ENCODE measurements around the gene TLCD2.
A peak's percentile ranks its signal among the peaks of the same experiment; 100 is the strongest.

TLCD2 gene

DNA sequence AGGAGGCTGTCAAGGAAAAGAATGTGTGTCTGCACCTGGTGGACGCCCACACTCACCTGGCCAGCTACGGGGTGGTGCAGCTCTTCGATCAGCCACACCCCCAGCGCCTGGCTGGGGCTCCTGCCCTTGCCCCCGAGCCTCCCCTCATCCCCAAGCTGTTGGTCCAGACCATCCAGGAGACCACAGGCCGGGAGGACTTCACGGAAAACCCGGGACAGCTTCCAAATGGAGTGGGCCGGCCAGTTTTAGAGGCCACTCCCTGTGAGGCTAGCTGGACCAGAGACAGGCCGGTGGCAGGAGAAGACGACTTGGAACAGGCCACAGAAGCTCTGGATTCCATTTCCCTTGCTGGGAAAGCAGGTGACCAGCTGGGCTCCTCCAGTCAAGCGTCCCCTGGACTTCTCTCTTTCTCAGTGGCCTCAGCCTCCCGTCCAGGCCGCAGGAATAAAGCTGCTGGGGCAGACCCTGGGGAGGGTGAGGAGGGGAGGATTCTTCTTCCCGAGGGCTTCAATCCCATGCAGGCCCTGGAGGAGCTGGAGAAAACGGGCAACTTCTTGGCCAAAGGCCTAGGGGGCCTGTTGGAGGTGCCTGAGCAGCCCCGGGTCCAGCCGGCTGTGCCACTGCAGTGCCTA, 16.6 kb upstream of the TLCD2 start:
- peaks cover 3 to 4% of the 10 kb centered on the region in 2 donors for H3K4me1 ChIP-seq (ENCODE audit: control insufficient read depth in 2 of 2, insufficient read depth in 1 of 2, low read depth in 1 of 2, low read length in 2 of 2)
- H3K9me3 ChIP-seq (replicated peaks in 1 of 2; ENCODE audit: control insufficient read depth in 2 of 2, insufficient read depth in 1 of 2, low read depth in 1 of 2, low read length in 2 of 2): no peaks in the 10 kb centered on the region
- H2BK15ac ChIP-seq (ENCODE audit: low read length): no peak overlapping the region
- H4K91ac ChIP-seq (ENCODE audit: low read depth, low read length, poor library complexity): no peak overlapping the region
- H3K27ac ChIP-seq (replicated peaks; ENCODE audit: low read length): no peak overlapping the region
- no peaks in the 10 kb centered on the region for H3K27me3 ChIP-seq (ENCODE audit: control insufficient read depth in 3 of 3, insufficient read depth in 3 of 3, low read depth in 1 of 3, low read length in 3 of 3)
- H3K36me3 ChIP-seq (replicated peaks in 1 of 2; ENCODE audit: control insufficient read depth in 2 of 2, insufficient read depth in 2 of 2, low read length in 2 of 2): peaks cover 4 to 7% of the 10 kb centered on the region in 2 donors
- WGBS, 2 donors (ENCODE audit: extremely low coverage in 2 of 2, insufficient read length in 2 of 2, insufficient replicate concordance in 1 of 2): no CpG with 5 or more reads among the region's 18 CpGs
- DNase-seq (ENCODE audit: low spot score): no peak
- H2BK12ac ChIP-seq (ENCODE audit: low read length): no peak overlapping the region
- H2AFZ ChIP-seq (ENCODE audit: low read length): no peak overlapping the region
- H3K4me2 ChIP-seq (ENCODE audit: insufficient read depth, low read length, poor library complexity, severe bottlenecking): no peak overlapping the region
- H3K14ac ChIP-seq (ENCODE audit: low read length): no peak overlapping the region
- H2BK5ac ChIP-seq (ENCODE audit: low read length): no peak overlapping the region
- H2AK5ac ChIP-seq (ENCODE audit: low read depth, low read length): no peak overlapping the region
- H3K4ac ChIP-seq (ENCODE audit: low read length): no peak overlapping the region
- H3K4me3 ChIP-seq (ENCODE audit: low read length in 2 of 2): no peak overlapping the region
- H3K79me1 ChIP-seq (ENCODE audit: low read depth, low read length): peaks cover 11% of the 10 kb centered on the region
- no peak overlapping the region for H4K8ac ChIP-seq (ENCODE audit: low read depth, low read length)
- no peak overlapping the region for H2BK120ac ChIP-seq (ENCODE audit: low read depth, low read length)
- H3K23ac ChIP-seq (ENCODE audit: low read depth, low read length, poor library complexity): no peak overlapping the region
- no peak overlapping the region for H3K9ac ChIP-seq (ENCODE audit: low read depth, low read length, poor library complexity)
- no peak overlapping the region for H3K18ac ChIP-seq (ENCODE audit: low read length)

DNA sequence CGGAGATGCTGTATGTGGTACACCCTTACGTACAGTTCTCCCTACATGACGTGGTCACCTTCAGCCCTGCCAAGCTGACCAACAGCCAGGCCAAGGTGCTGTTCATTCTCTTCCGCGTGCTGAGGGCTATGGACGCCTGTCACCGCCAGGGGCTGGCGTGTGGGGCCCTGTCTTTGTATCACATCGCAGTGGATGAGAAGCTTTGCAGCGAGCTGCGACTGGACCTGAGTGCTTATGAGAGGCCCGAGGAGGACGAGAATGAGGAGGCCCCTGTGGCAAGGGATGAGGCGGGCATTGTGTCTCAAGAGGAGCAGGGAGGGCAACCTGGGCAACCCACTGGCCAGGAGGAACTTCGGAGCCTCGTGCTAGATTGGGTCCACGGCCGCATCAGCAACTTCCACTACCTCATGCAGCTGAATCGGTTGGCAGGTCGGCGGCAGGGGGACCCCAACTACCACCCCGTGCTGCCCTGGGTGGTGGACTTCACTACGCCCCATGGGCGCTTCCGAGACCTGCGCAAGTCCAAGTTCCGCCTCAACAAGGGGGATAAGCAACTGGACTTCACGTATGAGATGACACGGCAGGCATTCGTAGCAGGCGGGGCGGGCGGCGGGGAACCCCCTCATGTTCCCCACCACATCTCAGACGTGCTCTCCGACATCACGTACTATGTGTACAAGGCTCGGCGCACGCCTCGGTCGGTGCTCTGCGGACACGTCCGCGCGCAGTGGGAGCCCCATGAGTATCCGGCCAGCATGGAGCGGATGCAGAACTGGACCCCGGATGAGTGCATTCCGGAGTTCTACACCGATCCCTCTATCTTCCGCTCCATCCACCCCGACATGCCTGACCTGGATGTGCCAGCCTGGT, 15.7 kb upstream of the TLCD2 start:
- H4K91ac ChIP-seq (ENCODE audit: low read depth, low read length, poor library complexity): no peak overlapping the region
- H3K4me1 ChIP-seq (ENCODE audit: control insufficient read depth in 2 of 2, insufficient read depth in 1 of 2, low read depth in 1 of 2, low read length in 2 of 2): peaks cover 3 to 4% of the 10 kb centered on the region in 2 donors
- H2BK15ac ChIP-seq (ENCODE audit: low read length): no peak overlapping the region
- H3K36me3 ChIP-seq (replicated peaks in 1 of 2; ENCODE audit: control insufficient read depth in 2 of 2, insufficient read depth in 2 of 2, low read length in 2 of 2): peaks cover 4% of the 10 kb centered on the region in 2 donors
- H3K18ac ChIP-seq (ENCODE audit: low read length): no peak overlapping the region
- no peaks in the 10 kb centered on the region for H3K27me3 ChIP-seq (ENCODE audit: control insufficient read depth in 3 of 3, insufficient read depth in 3 of 3, low read depth in 1 of 3, low read length in 3 of 3)
- peak overlapping the region; percentile 37 for H2AK5ac ChIP-seq (ENCODE audit: low read depth, low read length)
- no peak overlapping the region for H2BK12ac ChIP-seq (ENCODE audit: low read length)
- DNase-seq (ENCODE audit: low spot score): no peak
- H2BK120ac ChIP-seq (ENCODE audit: low read depth, low read length): no peak overlapping the region
- no peak overlapping the region for H4K8ac ChIP-seq (ENCODE audit: low read depth, low read length)
- no peak overlapping the region for H3K9ac ChIP-seq (ENCODE audit: low read depth, low read length, poor library complexity)
- peak overlapping the region; percentile 42 for H2BK5ac ChIP-seq (ENCODE audit: low read length)
- no peak overlapping the region for H3K14ac ChIP-seq (ENCODE audit: low read length)
- WGBS, 2 donors (ENCODE audit: extremely low coverage in 2 of 2, insufficient read length in 2 of 2, insufficient replicate concordance in 1 of 2): no CpG with 5 or more reads among the region's 54 CpGs
- H3K4ac ChIP-seq (ENCODE audit: low read length): no peak overlapping the region
- no peaks in the 10 kb centered on the region for H3K9me3 ChIP-seq (replicated peaks in 1 of 2; ENCODE audit: control insufficient read depth in 2 of 2, insufficient read depth in 1 of 2, low read depth in 1 of 2, low read length in 2 of 2)
- no peak overlapping the region for H3K27ac ChIP-seq (replicated peaks; ENCODE audit: low read length)
- no peak overlapping the region for H3K23ac ChIP-seq (ENCODE audit: low read depth, low read length, poor library complexity)
- H3K4me2 ChIP-seq (ENCODE audit: insufficient read depth, low read length, poor library complexity, severe bottlenecking): no peak overlapping the region
- no peak overlapping the region for H2AFZ ChIP-seq (ENCODE audit: low read length)
- H3K4me3 ChIP-seq (ENCODE audit: low read length in 2 of 2): peak overlapping the region in 1 of 2 donors; percentile 61
- peaks cover 9% of the 10 kb centered on the region for H3K79me1 ChIP-seq (ENCODE audit: low read depth, low read length)

DNA sequence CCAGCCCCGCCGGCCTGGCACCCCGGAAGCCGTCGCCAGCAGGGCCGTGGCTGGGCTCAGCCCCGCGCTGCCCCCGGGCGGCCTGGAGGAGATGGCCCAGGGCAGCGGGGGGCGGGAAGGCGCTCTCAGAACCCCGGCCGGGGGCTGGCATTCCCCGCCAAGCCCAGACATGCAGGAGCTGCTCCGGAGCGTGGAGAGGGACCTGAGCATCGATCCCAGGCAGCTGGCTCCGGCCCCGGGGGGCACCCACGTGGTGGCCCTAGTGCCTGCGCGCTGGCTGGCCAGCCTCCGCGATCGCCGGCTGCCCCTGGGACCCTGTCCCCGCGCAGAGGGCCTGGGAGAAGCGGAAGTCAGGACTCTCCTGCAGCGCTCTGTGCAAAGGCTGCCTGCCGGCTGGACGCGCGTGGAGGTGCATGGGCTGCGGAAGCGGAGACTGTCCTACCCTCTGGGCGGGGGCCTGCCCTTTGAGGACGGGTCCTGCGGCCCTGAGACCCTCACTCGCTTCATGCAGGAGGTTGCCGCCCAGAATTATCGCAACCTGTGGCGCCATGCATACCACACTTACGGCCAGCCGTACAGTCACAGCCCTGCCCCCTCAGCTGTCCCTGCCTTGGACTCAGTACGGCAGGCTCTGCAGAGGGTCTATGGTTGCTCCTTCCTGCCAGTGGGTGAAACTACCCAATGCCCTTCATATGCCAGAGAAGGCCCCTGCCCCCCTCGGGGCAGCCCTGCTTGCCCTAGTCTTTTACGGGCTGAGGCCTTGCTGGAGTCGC, 14.9 kb upstream of the TLCD2 start:
- WGBS, 2 donors (ENCODE audit: extremely low coverage in 2 of 2, insufficient read length in 2 of 2, insufficient replicate concordance in 1 of 2): no CpG with 5 or more reads among the region's 51 CpGs

More for the DNA sequence above, 14.9 kb upstream of the TLCD2 start:
- peak overlapping the region; percentile 26 for H2AK5ac ChIP-seq (ENCODE audit: low read depth, low read length)
- no peak overlapping the region for H2BK15ac ChIP-seq (ENCODE audit: low read length)
- H3K9ac ChIP-seq (ENCODE audit: low read depth, low read length, poor library complexity): peak overlapping the region; percentile 84
- peak overlapping the region; percentile 71 for H3K18ac ChIP-seq (ENCODE audit: low read length)
- H3K79me1 ChIP-seq (ENCODE audit: low read depth, low read length): peaks cover 9% of the 10 kb centered on the region
- no peak overlapping the region for H3K4ac ChIP-seq (ENCODE audit: low read length)
- H3K36me3 ChIP-seq (replicated peaks in 1 of 2; ENCODE audit: control insufficient read depth in 2 of 2, insufficient read depth in 2 of 2, low read length in 2 of 2): peaks cover 4% of the 10 kb centered on the region in 2 donors
- H3K4me2 ChIP-seq (ENCODE audit: insufficient read depth, low read length, poor library complexity, severe bottlenecking): peak overlapping the region; percentile 98
- H2AFZ ChIP-seq (ENCODE audit: low read length): peak overlapping the region; percentile 99
- no peak overlapping the region for H4K8ac ChIP-seq (ENCODE audit: low read depth, low read length)
- H3K4me3 ChIP-seq (ENCODE audit: low read length in 2 of 2): peak overlapping the region; percentile 61 to 79
- peaks cover 3 to 4% of the 10 kb centered on the region in 2 donors for H3K4me1 ChIP-seq (ENCODE audit: control insufficient read depth in 2 of 2, insufficient read depth in 1 of 2, low read depth in 1 of 2, low read length in 2 of 2)
- peak overlapping the region; percentile 1 for H3K23ac ChIP-seq (ENCODE audit: low read depth, low read length, poor library complexity)
- no peaks in the 10 kb centered on the region for H3K9me3 ChIP-seq (replicated peaks in 1 of 2; ENCODE audit: control insufficient read depth in 2 of 2, insufficient read depth in 1 of 2, low read depth in 1 of 2, low read length in 2 of 2)
- H3K27me3 ChIP-seq (ENCODE audit: control insufficient read depth in 3 of 3, insufficient read depth in 3 of 3, low read depth in 1 of 3, low read length in 3 of 3): no peaks in the 10 kb centered on the region
- H4K91ac ChIP-seq (ENCODE audit: low read depth, low read length, poor library complexity): no peak overlapping the region
- no peak for DNase-seq (ENCODE audit: low spot score)
- no peak overlapping the region for H3K27ac ChIP-seq (replicated peaks; ENCODE audit: low read length)
- peak overlapping the region; percentile 42 for H2BK5ac ChIP-seq (ENCODE audit: low read length)
- H2BK12ac ChIP-seq (ENCODE audit: low read length): peak overlapping the region; percentile 0
- H2BK120ac ChIP-seq (ENCODE audit: low read depth, low read length): no peak overlapping the region
- no peak overlapping the region for H3K14ac ChIP-seq (ENCODE audit: low read length)

Measured in neuronal stem cell (in vitro differentiated cells).